Keratinocyte (primary cell): Measurements from ENCODE around the gene MSANTD2.

Experiments
- EZH2 ChIP-seq: IDR thresholded peaks from one replicate; pipeline ENCODE4 v1.6.1; 2012; ENCODE audit warnings: inconsistent platforms, mild to moderate bottlenecking, low read length, moderate library complexity
- TF ChIP-seq, protein P1 (sequence below), 3 experiments: IDR thresholded peaks in 1 of 3; conservative IDR thresholded peaks in 1 of 3; optimal IDR thresholded peaks in 1 of 3; 2 replicates in 2 of 3; 3 replicates in 1 of 3; pipeline versions ENCODE3 to v1.5.1; 2011; ENCODE audit warnings: low read length in 3 of 3, mild to moderate bottlenecking in 3 of 3, moderate library complexity in 2 of 3, control low read depth in 1 of 3, inconsistent platforms in 1 of 3; ENCODE audit not compliant: insufficient read depth in 2 of 3; ENCODE audit errors: extremely low read depth in 1 of 3

DNA sequence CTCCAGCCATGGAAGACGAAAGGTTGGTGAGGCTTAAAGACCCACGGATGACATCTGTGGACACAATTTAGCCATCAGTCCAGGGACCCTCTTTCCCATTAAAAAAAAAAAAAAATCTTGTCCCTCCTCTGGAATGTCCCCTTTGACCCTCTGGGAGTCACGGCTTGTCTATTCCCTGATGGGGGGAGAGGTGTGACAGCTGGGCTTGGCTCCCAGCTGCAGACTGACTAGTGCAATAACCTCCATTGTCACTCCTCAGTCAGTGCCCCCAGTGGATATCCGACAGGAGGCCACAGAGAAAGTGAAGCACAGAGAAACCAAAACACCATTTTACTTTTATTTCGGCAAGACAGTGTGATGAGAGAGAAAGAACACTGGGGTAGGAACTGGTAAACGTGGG lies 45.5 kb downstream of the MSANTD2 start:
- TF ChIP-seq, protein P1, sequence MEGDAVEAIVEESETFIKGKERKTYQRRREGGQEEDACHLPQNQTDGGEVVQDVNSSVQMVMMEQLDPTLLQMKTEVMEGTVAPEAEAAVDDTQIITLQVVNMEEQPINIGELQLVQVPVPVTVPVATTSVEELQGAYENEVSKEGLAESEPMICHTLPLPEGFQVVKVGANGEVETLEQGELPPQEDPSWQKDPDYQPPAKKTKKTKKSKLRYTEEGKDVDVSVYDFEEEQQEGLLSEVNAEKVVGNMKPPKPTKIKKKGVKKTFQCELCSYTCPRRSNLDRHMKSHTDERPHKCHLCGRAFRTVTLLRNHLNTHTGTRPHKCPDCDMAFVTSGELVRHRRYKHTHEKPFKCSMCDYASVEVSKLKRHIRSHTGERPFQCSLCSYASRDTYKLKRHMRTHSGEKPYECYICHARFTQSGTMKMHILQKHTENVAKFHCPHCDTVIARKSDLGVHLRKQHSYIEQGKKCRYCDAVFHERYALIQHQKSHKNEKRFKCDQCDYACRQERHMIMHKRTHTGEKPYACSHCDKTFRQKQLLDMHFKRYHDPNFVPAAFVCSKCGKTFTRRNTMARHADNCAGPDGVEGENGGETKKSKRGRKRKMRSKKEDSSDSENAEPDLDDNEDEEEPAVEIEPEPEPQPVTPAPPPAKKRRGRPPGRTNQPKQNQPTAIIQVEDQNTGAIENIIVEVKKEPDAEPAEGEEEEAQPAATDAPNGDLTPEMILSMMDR (optimal IDR thresholded peaks at IDR 0.05 in 1 of 3, IDR thresholded peaks at IDR 0.05 in 1 of 3, conservative IDR thresholded peaks at IDR 0.05 in 1 of 3; ENCODE audit: extremely low read depth in 1 of 3, insufficient read depth in 2 of 3, low read length in 3 of 3) = no peak
- TF ChIP-seq EZH2 = no peak
